Dendritic cell treated with granulocyte-macrophage colony-stimulating factor and Interleukin-4, amounts not matched to agents 40 ng/mL and 50 ng/mL, for 4 days (primary cell): ENCODE measurements around the gene CRYGN.

Experiments used
- H3K27ac Mint-ChIP-seq: one replicate; pipeline ENCODE4 v1.8.0; 2022; ENCODE audit warnings: mild to moderate bottlenecking, mixed read lengths
- H3K27me3 Mint-ChIP-seq: one replicate; pipeline ENCODE4 v1.8.0; 2022; ENCODE audit warnings: mild to moderate bottlenecking, mixed read lengths
- H3K36me3 Mint-ChIP-seq: one replicate; pipeline ENCODE4 v1.8.0; 2022; ENCODE audit warnings: low read depth, mixed read lengths
- H3K4me1 Mint-ChIP-seq: one replicate; pipeline ENCODE4 v1.8.0; 2022; ENCODE audit warnings: low read depth, mixed read lengths
- H3K4me3 Mint-ChIP-seq: one replicate; pipeline ENCODE4 v1.8.0; 2022; ENCODE audit warnings: mild to moderate bottlenecking, moderate library complexity, mixed read lengths
- H3K9me3 Mint-ChIP-seq: one replicate; pipeline ENCODE4 v1.8.0; 2022; ENCODE audit warnings: mixed read lengths
- intact Hi-C: fragments of 100-400 bp; cut with micrococcal nuclease; formaldehyde crosslinking; loops from one replicate; pipeline ENCODE4 v1.15.0; 2022

Gene CRYGN

DNA sequence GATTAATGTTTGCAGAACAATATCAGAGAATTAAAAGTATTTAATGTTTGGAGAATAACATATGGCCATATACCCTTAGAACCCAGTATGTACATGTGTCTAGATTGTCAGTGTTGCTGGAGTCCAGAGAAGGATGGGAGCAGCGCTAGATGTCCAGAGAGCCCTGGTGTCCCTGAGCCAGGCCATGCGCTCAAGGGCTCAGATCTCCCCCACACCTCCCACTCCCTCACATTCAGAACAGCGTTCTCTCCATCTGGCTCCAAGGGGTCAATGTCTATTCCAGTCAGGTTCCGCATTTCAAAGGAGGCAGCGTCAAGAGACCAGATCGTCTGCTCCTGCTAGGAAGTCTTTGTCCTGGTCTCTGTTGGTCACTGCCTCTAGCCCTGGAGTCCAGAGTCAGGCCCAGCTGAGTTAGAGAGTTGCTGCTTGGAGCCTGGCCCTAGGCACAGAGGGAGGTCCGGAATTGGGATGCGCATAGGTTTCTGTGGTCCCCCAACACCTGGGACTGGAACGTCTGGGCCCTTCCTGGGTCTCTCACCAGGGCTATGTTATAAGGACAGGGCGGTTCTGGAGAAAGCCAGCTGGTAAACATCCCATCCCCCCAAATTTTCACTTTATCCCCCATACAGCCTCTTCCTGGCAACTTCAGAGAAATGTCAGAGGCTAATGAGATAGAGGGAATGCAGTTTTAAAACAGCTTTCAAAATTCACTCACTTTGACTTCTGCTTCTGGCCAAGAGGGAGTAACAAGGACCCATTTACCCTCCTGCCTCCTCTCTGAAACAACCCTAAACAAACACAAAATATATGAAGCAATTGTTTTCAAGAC is 23.6 kb downstream of the CRYGN start:
- peak overlapping the region; percentile 44 for H3K27ac Mint-ChIP-seq
- peaks cover 28% of the 10 kb centered on the region for H3K27me3 Mint-ChIP-seq
- no peaks in the 10 kb centered on the region for H3K36me3 Mint-ChIP-seq
- peaks cover 35% of the 10 kb centered on the region for H3K4me1 Mint-ChIP-seq
- intact Hi-C loops: no loop called here
- peaks cover 8% of the 10 kb centered on the region for H3K9me3 Mint-ChIP-seq
- H3K4me3 Mint-ChIP-seq: no peak overlapping the region

DNA sequence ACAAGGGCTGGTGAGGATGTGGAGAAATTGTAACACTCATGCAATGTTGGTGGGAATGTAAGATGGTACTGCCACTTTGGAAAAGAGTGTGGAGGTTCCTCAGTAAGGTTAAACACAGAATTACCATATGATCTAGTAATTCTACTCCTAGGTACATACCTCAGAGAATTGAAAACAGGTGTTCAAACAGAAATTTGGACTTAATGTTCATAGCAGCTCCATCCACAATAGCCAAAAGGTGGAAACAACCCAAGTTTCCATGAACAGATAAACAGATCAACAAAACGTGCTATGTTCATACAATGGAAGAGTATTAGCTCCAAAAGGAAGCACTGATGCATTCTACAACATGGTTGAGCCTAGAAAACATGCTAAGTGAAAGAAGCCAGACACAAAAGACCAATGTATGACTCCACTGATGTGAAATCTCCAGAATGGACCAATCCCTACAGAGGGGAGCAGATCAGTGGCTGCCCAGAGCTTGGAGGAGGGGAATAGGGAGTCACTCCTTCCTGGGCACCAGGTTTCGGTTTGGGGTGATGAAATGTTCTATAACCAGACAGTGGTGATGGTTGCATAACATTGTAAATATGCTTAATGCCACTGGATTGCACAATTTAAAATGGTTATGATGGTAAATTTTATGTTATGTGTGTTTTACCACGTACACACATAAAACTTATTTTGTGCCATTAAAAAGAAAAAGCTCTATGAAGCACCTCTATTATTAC is 24.4 kb downstream of the CRYGN start:
- no peak overlapping the region for H3K4me3 Mint-ChIP-seq
- H3K36me3 Mint-ChIP-seq: no peaks in the 10 kb centered on the region
- H3K4me1 Mint-ChIP-seq: peaks cover 43% of the 10 kb centered on the region
- H3K27ac Mint-ChIP-seq: no peak overlapping the region
- peaks cover 35% of the 10 kb centered on the region for H3K27me3 Mint-ChIP-seq
- intact Hi-C loops: no loop called here
- peaks cover 7% of the 10 kb centered on the region for H3K9me3 Mint-ChIP-seq

DNA sequence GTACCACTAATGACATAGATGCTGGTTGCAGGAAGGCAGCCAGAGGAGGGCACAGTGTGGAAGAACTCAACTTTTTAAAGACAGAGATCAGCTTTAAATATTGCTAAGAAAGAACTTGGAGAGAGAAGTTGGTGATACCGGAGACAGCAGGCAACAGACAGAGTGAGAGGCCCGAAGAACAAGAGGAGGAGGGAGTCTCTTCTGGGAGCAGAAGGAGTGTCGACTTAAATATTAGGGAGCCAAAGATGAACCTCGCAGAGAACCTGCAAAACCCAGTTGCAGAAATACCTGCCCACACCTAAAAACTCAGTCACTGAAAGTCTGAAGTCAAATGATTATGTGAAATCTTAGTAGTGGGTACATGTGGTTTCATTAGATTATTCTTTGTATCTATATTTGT is 26.7 kb downstream of the CRYGN start:
- H3K4me1 Mint-ChIP-seq: peaks cover 57% of the 10 kb centered on the region
- no peaks in the 10 kb centered on the region for H3K36me3 Mint-ChIP-seq
- H3K9me3 Mint-ChIP-seq: no peaks in the 10 kb centered on the region
- intact Hi-C loops: no loop called here
- no peak overlapping the region for H3K27ac Mint-ChIP-seq
- H3K27me3 Mint-ChIP-seq: peaks cover 54% of the 10 kb centered on the region
- no peak overlapping the region for H3K4me3 Mint-ChIP-seq

GRCh38 chr7:151412318-151412717 is 27.6 kb downstream of the CRYGN start:
- Mint-ChIP-seq H3K4me1 (peaks cover 54% of the 10 kb centered on the region), H3K4me3 (no peak overlapping the region), H3K36me3 (no peaks in the 10 kb centered on the region), H3K27ac (no peak overlapping the region), H3K9me3 (no peaks in the 10 kb centered on the region), H3K27me3 (peaks cover 61% of the 10 kb centered on the region)
- intact Hi-C loops: no loop called here

DNA sequence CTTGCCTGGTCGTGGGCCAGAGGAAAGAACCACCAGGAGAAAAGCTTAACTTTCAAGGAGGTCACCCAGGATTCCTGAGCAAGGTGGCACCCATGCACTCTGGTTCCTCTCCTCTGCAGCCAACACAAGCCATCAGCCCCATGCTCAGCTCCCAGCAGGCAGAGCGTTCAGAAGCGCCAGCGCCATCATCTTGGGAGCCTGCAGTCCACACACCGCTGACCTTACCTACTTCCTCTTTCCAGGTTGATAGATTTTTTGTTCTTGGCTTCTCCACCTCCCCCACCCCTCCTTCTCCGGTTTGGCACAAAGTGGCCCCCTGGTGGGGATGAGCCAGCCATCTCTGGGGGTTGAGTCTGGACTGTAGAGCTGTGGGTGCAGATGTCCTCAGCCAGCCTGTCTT is 28.4 kb downstream of the CRYGN start:
- Mint-ChIP-seq H3K36me3 (no peaks in the 10 kb centered on the region), H3K4me3 (no peak overlapping the region), H3K27me3 (peaks cover 64% of the 10 kb centered on the region), H3K4me1 (peaks cover 46% of the 10 kb centered on the region), H3K9me3 (no peaks in the 10 kb centered on the region), H3K27ac (no peak overlapping the region)
- intact Hi-C loops: no loop called here

DNA sequence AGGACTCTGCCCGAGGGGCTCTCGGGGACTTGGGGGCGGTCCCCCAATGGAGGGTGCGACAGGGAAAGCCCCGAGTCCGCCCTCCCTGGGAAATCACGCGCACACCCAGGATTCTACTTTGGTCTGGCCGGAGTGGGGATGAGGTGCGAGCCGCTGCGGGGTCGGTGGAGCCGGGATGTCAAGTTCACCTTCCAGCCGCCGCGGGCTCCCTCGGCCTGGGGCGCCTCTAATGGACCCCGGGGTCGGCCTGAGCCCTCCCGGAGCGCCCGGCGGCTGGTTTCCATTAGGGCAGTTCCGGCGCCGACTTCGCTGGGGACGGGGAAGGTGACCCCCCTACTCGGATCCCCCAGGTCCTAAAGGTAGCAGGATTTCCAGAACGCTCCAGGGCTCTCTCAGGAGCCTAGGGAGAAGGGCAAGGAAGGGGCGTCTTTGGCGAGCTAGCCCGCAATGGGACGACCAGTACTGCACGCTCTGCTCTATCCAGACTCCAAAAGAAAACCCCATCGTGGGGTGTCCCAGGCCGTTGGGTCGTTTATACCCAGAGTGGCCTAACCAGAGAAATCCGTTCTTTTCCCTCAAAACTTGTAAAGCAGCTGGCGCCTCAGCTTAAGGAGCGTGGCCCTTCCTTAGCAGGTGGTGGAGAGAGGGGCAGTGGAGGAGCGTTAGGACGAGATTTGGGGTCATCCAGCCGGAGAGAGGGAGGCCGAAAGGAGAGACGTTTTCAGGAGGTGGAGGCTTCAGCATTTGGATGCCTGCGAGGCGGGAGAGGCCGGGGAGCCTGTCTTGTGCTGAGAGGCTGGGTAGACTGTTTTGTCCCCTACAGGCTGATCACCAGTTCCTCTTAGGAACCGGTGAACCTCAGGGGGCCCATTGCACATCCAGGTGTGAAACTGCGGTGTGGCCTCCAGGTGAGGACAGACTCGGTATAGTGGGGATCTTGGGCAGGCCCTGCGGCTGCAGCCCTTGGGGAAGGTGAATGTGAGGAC is 29.2 kb downstream of the CRYGN start:
- Mint-ChIP-seq H3K4me3 (peak overlapping the region; percentile 48), H3K4me1 (peaks cover 40% of the 10 kb centered on the region), H3K27ac (peak overlapping the region; percentile 23), H3K27me3 (peaks cover 71% of the 10 kb centered on the region), H3K36me3 (no peaks in the 10 kb centered on the region), H3K9me3 (no peaks in the 10 kb centered on the region)
- intact Hi-C loops: no loop called here

GRCh38 chr7:151409667-151410404 is 30.1 kb downstream of the CRYGN start, which contains the start of gene WDR86:
Gene WDR86, minus strand, starts transcription at chr7:151410038. Its CDS starts 449 bp downstream, at chr7:151409589.
- Mint-ChIP-seq H3K27me3 (peaks cover 79% of the 10 kb centered on the region), H3K9me3 (no peaks in the 10 kb centered on the region), H3K4me1 (peaks cover 44% of the 10 kb centered on the region), H3K27ac (peak within 1 kb of the TSS; percentile 23), H3K36me3 (no peaks in the 10 kb centered on the region), H3K4me3 (peak within 1 kb of the TSS; percentile 48)
- intact Hi-C loops: no loop called here

GRCh38 chr7:151408839-151409666 is 30.9 kb downstream of the CRYGN start:
- Mint-ChIP-seq H3K4me1 (peaks cover 52% of the 10 kb centered on the region), H3K27ac (no peak overlapping the region), H3K27me3 (peaks cover 80% of the 10 kb centered on the region), H3K9me3 (no peaks in the 10 kb centered on the region), H3K4me3 (peak overlapping the region; percentile 2), H3K36me3 (no peaks in the 10 kb centered on the region)
- intact Hi-C loops: no loop called here

DNA sequence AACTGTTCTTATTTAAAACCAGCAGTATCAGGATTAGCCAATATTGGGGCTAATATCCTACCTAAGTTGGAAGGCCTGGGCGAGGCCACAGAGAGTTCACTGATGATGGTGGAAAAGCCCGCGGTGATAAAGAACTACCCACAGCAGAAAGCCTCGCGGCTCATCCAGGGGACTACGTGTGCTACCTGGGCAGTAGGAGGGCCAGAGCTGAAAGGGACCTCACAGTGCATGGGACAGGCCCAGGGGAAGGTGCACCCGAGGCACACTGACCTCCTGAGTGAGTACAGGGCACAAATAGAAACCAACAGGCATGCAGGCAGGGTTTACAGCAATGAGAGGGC is 31.5 kb downstream of the CRYGN start:
- Mint-ChIP-seq H3K9me3 (no peaks in the 10 kb centered on the region), H3K4me1 (peaks cover 56% of the 10 kb centered on the region), H3K4me3 (no peak overlapping the region), H3K27me3 (peaks cover 76% of the 10 kb centered on the region), H3K27ac (no peak overlapping the region), H3K36me3 (no peaks in the 10 kb centered on the region)
- intact Hi-C loops: no loop called here

DNA sequence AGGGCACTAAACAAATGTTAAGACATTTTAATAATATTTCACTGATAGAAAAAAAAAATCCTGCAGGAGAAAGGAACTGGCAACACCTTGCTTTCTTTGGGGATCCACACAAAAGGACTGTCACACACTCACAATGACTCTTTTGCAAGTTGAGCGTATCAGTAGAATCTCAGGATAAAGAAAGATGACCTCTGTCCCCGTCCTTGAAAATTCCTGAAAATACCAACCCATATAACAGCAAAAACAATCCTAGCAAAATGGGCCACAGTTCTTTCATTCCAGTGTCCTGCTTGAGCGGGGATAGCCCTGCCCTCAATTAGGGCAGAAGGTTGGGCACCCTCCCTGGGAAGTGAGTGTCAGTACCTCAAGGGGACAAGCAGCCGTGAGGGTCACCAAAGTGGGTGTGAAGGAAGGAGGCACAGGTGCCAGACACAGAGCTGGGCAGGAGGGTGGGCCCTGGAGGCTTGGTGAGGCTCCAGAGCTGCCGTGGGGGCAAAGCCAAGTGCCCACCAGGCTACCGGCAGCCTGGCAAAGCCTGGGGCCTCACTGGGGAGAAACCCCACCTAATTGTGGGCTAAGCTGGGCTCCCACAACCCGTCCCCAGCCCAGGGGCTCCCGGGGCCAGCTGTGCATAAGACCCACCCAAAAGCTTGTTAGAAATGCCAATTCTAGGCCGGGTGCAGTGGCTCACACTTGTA is 32.9 kb downstream of the CRYGN start:
- H3K27me3 Mint-ChIP-seq: peaks cover 71% of the 10 kb centered on the region
- H3K4me3 Mint-ChIP-seq: no peak overlapping the region
- peaks cover 65% of the 10 kb centered on the region for H3K4me1 Mint-ChIP-seq
- no peak overlapping the region for H3K27ac Mint-ChIP-seq
- no peaks in the 10 kb centered on the region for H3K9me3 Mint-ChIP-seq
- intact Hi-C loops: no loop called here
- H3K36me3 Mint-ChIP-seq: no peaks in the 10 kb centered on the region

DNA sequence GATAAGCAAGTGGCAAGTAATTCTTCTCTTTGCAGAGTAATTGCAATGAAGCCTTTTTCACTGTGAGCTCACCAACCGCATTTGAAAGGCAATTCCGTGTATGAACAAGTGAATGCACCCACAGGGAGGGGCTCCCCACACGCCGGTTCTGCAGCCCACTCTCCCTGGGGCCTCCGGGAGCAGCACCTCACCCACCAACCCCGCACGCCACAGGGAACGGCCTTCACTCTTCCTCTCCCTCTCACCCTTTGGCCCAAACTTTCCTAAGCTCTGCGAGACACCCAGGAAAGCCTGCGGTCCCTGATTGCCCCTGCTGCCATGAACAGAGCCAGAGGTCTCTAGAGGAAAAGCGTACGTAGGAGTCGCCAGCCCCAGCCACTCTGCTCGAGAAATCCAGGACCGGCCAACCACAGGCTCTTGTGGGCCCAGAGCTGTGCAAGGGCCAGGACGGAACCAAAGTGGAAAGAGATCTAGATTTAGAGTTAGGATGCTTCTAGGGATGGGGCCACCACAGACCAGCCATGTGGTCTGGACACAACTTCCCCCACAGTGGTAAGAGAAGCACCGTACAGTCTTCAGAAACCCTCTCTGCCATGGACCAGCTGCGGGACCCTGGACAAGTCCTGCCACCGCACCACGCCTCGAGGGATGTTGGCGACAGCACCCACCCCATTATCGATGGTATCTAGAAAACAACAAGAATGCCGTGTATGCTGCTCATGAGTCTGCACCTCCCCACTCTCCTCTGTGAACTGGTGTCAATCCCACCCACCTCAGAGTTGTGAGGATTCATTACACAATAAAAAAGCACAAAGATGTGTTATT is 33.7 kb downstream of the CRYGN start:
- Mint-ChIP-seq H3K4me1 (peaks cover 58% of the 10 kb centered on the region), H3K36me3 (no peaks in the 10 kb centered on the region), H3K9me3 (no peaks in the 10 kb centered on the region), H3K27ac (no peak overlapping the region), H3K27me3 (peaks cover 66% of the 10 kb centered on the region), H3K4me3 (no peak overlapping the region)
- intact Hi-C loops: no loop called here
